ENCODE measurements around the gene PRELP.

The PRELP gene

GRCh38 chr1:203486618-203487370, 11.2 kb downstream of the PRELP start:
- TF ChIP-seq, protein P1, sequence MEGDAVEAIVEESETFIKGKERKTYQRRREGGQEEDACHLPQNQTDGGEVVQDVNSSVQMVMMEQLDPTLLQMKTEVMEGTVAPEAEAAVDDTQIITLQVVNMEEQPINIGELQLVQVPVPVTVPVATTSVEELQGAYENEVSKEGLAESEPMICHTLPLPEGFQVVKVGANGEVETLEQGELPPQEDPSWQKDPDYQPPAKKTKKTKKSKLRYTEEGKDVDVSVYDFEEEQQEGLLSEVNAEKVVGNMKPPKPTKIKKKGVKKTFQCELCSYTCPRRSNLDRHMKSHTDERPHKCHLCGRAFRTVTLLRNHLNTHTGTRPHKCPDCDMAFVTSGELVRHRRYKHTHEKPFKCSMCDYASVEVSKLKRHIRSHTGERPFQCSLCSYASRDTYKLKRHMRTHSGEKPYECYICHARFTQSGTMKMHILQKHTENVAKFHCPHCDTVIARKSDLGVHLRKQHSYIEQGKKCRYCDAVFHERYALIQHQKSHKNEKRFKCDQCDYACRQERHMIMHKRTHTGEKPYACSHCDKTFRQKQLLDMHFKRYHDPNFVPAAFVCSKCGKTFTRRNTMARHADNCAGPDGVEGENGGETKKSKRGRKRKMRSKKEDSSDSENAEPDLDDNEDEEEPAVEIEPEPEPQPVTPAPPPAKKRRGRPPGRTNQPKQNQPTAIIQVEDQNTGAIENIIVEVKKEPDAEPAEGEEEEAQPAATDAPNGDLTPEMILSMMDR (IDR thresholded peaks at IDR 0.05; ENCODE audit: low read depth, low read length): no peak
- no peak overlapping the region for H3K4me3 ChIP-seq (ENCODE audit: low read depth, low read length)

DNA sequence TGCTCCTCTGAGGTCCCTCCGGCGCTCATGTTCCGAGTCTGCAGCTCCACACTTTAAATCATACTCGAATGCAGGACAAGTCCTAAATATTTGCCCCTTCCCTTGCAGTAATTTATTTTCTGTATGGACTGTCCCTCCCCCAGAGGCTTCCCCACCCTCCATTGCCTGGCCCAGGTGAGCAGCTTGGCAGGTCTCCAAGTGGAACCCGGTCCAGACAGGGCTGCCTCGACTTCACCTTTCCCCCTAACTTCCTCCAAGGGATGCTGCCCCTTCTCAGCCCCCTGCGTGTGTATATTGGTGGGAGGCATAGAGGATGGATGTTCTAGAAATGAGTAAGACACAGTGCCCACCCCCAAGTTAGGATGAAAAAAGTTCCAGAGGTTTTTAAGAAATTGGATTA, 12.9 kb downstream of the PRELP start:
- no peak overlapping the region for H3K4me3 ChIP-seq (ENCODE audit: low read depth, low read length)
- TF ChIP-seq, protein P1 (IDR thresholded peaks at IDR 0.05; ENCODE audit: low read depth, low read length): no peak

DNA sequence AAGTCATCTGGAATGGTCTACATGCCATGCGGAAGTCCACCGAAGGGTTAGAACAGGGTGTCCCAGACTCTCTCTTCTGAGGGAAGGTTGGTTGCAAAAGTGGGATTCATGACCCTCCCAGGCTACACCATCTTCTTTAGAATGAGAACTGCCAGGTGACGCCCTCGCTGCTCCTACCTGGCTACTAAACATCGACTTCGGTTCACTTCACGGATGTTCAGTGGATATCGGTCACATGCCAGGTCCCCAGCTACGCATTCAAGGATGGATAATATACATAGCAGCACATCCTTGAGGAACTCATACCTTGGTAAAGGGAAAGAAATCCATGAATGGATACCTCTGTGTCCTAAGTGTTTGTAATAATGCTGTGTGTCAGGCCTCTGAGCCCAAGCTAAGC, 15.0 kb downstream of the PRELP start:
- TF ChIP-seq, protein P1 (IDR thresholded peaks at IDR 0.05; ENCODE audit: low read depth, low read length): no peak
- H3K4me3 ChIP-seq (ENCODE audit: low read depth, low read length): no peak overlapping the region

- no peak overlapping the region for H3K4me3 ChIP-seq (ENCODE audit: low read depth, low read length)
- TF ChIP-seq, protein P1 (IDR thresholded peaks at IDR 0.05; ENCODE audit: low read depth, low read length): no peak
Measured at GRCh38 chr1:203491664-203492063, 16.1 kb downstream of the PRELP start.

- TF ChIP-seq, protein P1 (IDR thresholded peaks at IDR 0.05; ENCODE audit: low read depth, low read length): no peak
- no peak overlapping the region for H3K4me3 ChIP-seq (ENCODE audit: low read depth, low read length)
Measured at GRCh38 chr1:203492082-203492747, 16.6 kb downstream of the PRELP start.

DNA sequence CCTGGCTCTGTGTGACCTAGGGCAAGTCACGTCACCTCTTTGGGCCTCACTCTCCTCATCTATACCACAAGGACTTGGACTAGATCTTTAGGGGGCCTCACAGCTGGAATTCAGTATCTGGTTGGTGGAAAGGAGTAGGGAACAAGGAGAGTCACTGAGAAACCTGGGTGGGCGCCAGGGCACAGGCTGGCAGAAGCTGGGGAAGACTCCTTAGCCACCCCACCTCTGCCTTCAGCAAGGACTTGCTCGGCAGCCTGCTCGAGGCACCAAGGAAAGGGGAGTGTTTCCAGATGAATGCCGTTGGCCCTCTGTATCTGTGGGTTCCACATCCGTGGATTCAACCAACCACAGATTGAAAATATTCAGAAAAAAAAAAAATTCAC, 17.1 kb downstream of the PRELP start:
- H3K4me3 ChIP-seq (ENCODE audit: low read depth, low read length): no peak overlapping the region
- TF ChIP-seq, protein P1 (IDR thresholded peaks at IDR 0.05; ENCODE audit: low read depth, low read length): no peak

DNA sequence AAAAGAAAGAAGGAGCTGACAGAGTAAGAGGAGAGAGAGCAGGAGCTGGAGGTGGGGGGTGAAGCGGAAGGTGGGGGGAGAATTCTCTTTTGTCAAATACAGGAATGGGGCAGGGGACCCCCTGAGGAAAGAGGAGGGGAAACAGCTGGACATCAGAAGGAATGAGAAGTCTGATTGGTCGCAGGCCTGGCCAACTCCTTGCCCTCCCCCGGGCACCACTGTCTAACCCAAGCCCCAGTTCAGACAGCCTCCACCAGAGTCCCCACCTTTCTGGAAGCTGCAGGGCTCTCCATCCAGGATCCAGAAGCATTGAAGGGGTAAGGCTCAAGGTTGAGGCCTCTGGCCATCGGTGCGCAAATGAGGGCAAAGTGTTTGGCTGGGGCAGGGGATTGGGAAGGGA, 18.3 kb downstream of the PRELP start, which contains the start of gene OPTC:
TSS of gene OPTC (plus strand) at position 253 of the 400 bp plus-strand sequence. CDS start 1,853 bp downstream, outside the sequence.
- TF ChIP-seq, protein P1 (IDR thresholded peaks at IDR 0.05; ENCODE audit: low read depth, low read length): no peak
- H3K4me3 ChIP-seq (ENCODE audit: low read depth, low read length): no peak within 1 kb of the TSS

Measured in WI38 (cell line).